ENCODE measurements around the gene DKKL1.

DNA sequence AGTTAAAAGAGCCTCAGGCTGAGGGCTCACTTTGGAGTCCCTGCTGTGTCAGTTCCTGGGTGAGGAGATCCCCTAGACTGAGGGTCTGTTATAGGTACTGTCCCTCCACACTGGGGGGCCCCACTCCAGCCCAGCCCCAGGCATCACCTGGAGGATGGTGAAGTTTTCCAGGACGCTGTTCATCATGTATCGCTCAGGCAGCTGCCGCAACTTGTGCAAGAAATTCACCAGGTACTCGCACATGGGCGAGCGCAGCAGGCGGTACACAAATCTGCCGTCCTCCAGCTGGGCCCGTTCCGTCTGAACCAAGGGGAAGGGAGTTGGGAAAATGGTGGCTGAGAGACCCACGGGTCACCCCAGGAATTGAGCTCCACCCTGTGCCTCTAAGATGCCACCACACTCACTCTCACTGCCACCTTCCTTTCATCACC is 21.4 kb upstream of the DKKL1 start:
- TF ChIP-seq, protein P1, sequence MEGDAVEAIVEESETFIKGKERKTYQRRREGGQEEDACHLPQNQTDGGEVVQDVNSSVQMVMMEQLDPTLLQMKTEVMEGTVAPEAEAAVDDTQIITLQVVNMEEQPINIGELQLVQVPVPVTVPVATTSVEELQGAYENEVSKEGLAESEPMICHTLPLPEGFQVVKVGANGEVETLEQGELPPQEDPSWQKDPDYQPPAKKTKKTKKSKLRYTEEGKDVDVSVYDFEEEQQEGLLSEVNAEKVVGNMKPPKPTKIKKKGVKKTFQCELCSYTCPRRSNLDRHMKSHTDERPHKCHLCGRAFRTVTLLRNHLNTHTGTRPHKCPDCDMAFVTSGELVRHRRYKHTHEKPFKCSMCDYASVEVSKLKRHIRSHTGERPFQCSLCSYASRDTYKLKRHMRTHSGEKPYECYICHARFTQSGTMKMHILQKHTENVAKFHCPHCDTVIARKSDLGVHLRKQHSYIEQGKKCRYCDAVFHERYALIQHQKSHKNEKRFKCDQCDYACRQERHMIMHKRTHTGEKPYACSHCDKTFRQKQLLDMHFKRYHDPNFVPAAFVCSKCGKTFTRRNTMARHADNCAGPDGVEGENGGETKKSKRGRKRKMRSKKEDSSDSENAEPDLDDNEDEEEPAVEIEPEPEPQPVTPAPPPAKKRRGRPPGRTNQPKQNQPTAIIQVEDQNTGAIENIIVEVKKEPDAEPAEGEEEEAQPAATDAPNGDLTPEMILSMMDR (IDR thresholded peaks at IDR 0.05) = no peak
- TF ChIP-seq, protein P2, sequence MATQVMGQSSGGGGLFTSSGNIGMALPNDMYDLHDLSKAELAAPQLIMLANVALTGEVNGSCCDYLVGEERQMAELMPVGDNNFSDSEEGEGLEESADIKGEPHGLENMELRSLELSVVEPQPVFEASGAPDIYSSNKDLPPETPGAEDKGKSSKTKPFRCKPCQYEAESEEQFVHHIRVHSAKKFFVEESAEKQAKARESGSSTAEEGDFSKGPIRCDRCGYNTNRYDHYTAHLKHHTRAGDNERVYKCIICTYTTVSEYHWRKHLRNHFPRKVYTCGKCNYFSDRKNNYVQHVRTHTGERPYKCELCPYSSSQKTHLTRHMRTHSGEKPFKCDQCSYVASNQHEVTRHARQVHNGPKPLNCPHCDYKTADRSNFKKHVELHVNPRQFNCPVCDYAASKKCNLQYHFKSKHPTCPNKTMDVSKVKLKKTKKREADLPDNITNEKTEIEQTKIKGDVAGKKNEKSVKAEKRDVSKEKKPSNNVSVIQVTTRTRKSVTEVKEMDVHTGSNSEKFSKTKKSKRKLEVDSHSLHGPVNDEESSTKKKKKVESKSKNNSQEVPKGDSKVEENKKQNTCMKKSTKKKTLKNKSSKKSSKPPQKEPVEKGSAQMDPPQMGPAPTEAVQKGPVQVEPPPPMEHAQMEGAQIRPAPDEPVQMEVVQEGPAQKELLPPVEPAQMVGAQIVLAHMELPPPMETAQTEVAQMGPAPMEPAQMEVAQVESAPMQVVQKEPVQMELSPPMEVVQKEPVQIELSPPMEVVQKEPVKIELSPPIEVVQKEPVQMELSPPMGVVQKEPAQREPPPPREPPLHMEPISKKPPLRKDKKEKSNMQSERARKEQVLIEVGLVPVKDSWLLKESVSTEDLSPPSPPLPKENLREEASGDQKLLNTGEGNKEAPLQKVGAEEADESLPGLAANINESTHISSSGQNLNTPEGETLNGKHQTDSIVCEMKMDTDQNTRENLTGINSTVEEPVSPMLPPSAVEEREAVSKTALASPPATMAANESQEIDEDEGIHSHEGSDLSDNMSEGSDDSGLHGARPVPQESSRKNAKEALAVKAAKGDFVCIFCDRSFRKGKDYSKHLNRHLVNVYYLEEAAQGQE (IDR thresholded peaks at IDR 0.05; ENCODE audit: insufficient read depth in 1 of 2, low read depth in 2 of 2, low read length in 1 of 2) = no peak
- TF ChIP-seq POLR2AphosphoS5 (IDR thresholded peaks at IDR 0.05; ENCODE audit: low read depth, low read length) = no peak
- no peak for TF ChIP-seq TCF7L2 (IDR thresholded peaks at IDR 0.05; ENCODE audit: low read depth, low read length)

Measured in Panc1 (cell line).